Stimulated activated CD8-positive, alpha-beta memory T cell treated with anti-CD3 and anti-CD28 coated beads, Interleukin-7, amount 100 ng/mL, for 1 hour (primary cell): ENCODE results near the gene PCGF6.

Source experiments
- DNase-seq, 2 donors: peaks; one replicate each; pipeline ENCODE4 v3.0.0-alpha.2; 2020; ENCODE audit warnings: low read depth in 2 of 2

The PCGF6 gene

GRCh38 chr10:103256613-103257012 is 94.3 kb downstream of the PCGF6 start:
- no peak for DNase-seq

GRCh38 chr10:103254538-103255325 is 96.2 kb downstream of the PCGF6 start:
- DNase-seq, result no peak

GRCh38 chr10:103254113-103254512 is 96.8 kb downstream of the PCGF6 start:
- DNase-seq, result no peak
